Skin of body (tissue), 2 donors: ENCODE data around the gene IL1F10. TPM values are rescaled to one million over a fixed set of nuclear protein-coding genes. Genes with fewer than 3 reads are reported as not detected.
A peak's percentile ranks its signal among the peaks of the same experiment; 100 is the strongest.

Experiments used
- DNase-seq: peaks from one replicate; lab custom pipeline; 2025; lab: John Stamatoyannopoulos, UW
- total RNA-seq: library from RNA; depleted of rRNA; stranded (reverse); fragments of >200 nt; gene quantifications from one replicate; pipeline ENCODE4 v1.2.3, GENCODE V29; 2014

Gene IL1F10
- 2.7 TPM for total RNA-seq

- no peak for DNase-seq
These were observed at the start of gene IL1F10 for GRCh38 chr2:113067681-113068080. Gene IL1F10, plus strand, starts transcription at chr2:113067970. Its CDS starts 4,769 bp downstream, at chr2:113072739.

- no peak for DNase-seq
These were observed 49.3 kb upstream of the IL1F10 start for GRCh38 chr2:113018509-113018908.

- no peak for DNase-seq
These were observed 46.5 kb upstream of the IL1F10 start for GRCh38 chr2:113021312-113021711.

GRCh38 chr2:113024764-113025163, 43.0 kb upstream of the IL1F10 start:
- no peak for DNase-seq

- no peak for DNase-seq
These were observed 42.0 kb upstream of the IL1F10 start for GRCh38 chr2:113025737-113026136.

GRCh38 chr2:113027691-113028090, 40.1 kb upstream of the IL1F10 start:
- DNase-seq = no peak

- no peak for DNase-seq
These were observed 39.7 kb upstream of the IL1F10 start for GRCh38 chr2:113028112-113028511.

GRCh38 chr2:113032737-113033136, 35.0 kb upstream of the IL1F10 start:
- no peak for DNase-seq

GRCh38 chr2:113034016-113034415, 33.8 kb upstream of the IL1F10 start:
- no peak for DNase-seq

GRCh38 chr2:113036763-113037162, 31.0 kb upstream of the IL1F10 start:
- no peak for DNase-seq

- no peak for DNase-seq
These were observed 29.5 kb upstream of the IL1F10 start for GRCh38 chr2:113038291-113038690.

GRCh38 chr2:113039158-113039557, 28.6 kb upstream of the IL1F10 start:
- no peak for DNase-seq

GRCh38 chr2:113039719-113040118, 28.1 kb upstream of the IL1F10 start:
- DNase-seq = no peak

- DNase-seq = no peak
These were observed 25.9 kb upstream of the IL1F10 start for GRCh38 chr2:113041871-113042270.

GRCh38 chr2:113046465-113046864, 21.3 kb upstream of the IL1F10 start:
- DNase-seq = no peak

GRCh38 chr2:113050921-113051895, 16.6 kb upstream of the IL1F10 start:
- DNase-seq = no peak

GRCh38 chr2:113052396-113052917, 15.3 kb upstream of the IL1F10 start, which contains the start of gene IL36B:
Gene IL36B, minus strand, starts transcription at chr2:113052867.
- DNase-seq = no peak

- DNase-seq = no peak
These were observed 14.1 kb upstream of the IL1F10 start for GRCh38 chr2:113053666-113054065.

- DNase-seq = no peak
These were observed 13.7 kb upstream of the IL1F10 start for GRCh38 chr2:113054066-113054465.

- DNase-seq = no peak
These were observed 11.2 kb upstream of the IL1F10 start for GRCh38 chr2:113056521-113056920.

- no peak for DNase-seq
These were observed 10.7 kb upstream of the IL1F10 start for GRCh38 chr2:113057117-113057516.

- DNase-seq = peak; percentile 9
These were observed 9.3 kb upstream of the IL1F10 start for GRCh38 chr2:113058411-113058994.
